ENCODE results near the gene KIAA0513.

DNA sequence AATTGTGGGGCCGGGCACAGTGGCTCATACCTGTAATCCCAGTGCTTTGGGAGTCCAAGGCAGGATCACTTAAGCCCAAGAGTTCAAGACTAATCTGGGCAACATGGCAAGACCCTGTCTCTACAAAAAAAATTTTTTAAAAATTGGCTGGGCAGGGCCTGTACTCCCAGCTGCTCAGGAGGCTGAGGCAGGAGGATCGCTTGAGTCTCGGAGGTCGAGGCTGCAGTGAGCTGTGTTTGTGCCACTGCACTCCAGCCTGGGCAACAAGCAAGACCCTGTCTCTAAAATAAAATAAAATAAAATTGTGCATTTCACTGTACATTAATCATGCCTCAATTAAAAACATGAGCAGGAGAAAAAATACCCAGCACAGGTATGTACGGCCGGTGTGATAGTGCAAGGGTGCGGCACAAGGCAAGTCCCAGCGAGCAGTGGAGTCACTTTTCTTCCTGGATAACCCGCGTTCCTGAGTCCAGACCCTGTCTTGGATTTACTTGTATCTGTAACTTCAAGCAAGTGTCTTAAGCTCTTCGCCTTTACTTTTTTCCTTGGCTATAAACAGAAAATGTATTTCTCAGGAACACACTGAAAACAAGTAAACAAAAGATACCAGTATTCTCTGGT, 27.6 kb upstream of the KIAA0513 start:
- TF ChIP-seq, protein P1, sequence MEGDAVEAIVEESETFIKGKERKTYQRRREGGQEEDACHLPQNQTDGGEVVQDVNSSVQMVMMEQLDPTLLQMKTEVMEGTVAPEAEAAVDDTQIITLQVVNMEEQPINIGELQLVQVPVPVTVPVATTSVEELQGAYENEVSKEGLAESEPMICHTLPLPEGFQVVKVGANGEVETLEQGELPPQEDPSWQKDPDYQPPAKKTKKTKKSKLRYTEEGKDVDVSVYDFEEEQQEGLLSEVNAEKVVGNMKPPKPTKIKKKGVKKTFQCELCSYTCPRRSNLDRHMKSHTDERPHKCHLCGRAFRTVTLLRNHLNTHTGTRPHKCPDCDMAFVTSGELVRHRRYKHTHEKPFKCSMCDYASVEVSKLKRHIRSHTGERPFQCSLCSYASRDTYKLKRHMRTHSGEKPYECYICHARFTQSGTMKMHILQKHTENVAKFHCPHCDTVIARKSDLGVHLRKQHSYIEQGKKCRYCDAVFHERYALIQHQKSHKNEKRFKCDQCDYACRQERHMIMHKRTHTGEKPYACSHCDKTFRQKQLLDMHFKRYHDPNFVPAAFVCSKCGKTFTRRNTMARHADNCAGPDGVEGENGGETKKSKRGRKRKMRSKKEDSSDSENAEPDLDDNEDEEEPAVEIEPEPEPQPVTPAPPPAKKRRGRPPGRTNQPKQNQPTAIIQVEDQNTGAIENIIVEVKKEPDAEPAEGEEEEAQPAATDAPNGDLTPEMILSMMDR (conservative IDR thresholded peaks at IDR 0.05; ENCODE audit: low read depth, low read length): no peak
- TF ChIP-seq EZH2 (IDR thresholded peaks at IDR 0.05; ENCODE audit: borderline replicate concordance, low read depth, low read length, poor library complexity, severe bottlenecking): no peak
